Endothelial cell of umbilical vein (primary cell): Measurements from ENCODE around the gene CHCHD3. TPM values are rescaled to one million over a fixed set of nuclear protein-coding genes. Genes with fewer than 3 reads are reported as not detected.

Experiments
- BruUV-seq: library from RNA; stranded (reverse); fragments of 400-500 nt; replicated peaks from 2 replicates; lab custom pipeline; 2021; lab: Mats Ljungman, UMichigan
- CTCF ChIA-PET: fragments of 300-600, 350-600 bp; sonication (Branson Sonifier 250); formaldehyde crosslinking; loops from one replicate; lab custom pipeline; 2021; ENCODE audit warnings: antibody characterized with exemption, inconsistent platforms; lab: Charles Lee
- POLR2A ChIA-PET: fragments of 300-600, 350-600 bp; sonication (Branson Sonifier 250); formaldehyde crosslinking; loops from one replicate; lab custom pipeline; 2021; ENCODE audit warnings: antibody characterized with exemption, inconsistent platforms; lab: Charles Lee
- DNase-seq: peaks from one replicate; pipeline ENCODE4 v3.0.0-alpha.2; 2011; ENCODE audit warnings: low read depth, low spot score
- FAIRE-seq: peaks from 2 replicates; lab custom pipeline; 2011; peaks lifted over from hg19 to GRCh38; lab: Jason Lieb, UNC
- H2AFZ ChIP-seq: 2 replicates; pipeline ENCODE4 v1.6.0; 2012; ENCODE audit warnings: low read depth, low read length, control low read depth, inconsistent platforms
- H3K27ac ChIP-seq: 2 replicates; pipeline ENCODE4 v1.5.1; 2011; ENCODE audit warnings: low read depth, mild to moderate bottlenecking, control low read depth, low read length, moderate library complexity; ENCODE audit not compliant: insufficient read depth
- H3K27me3 ChIP-seq, 2 experiments: 2 replicates each; pipeline versions ENCODE4 v1.6.0 to v1.6.1; 2011; ENCODE audit warnings: low read length in 2 of 2, mixed read lengths in 1 of 2; ENCODE audit not compliant: control insufficient read depth in 2 of 2, insufficient read depth in 2 of 2
- H3K36me3 ChIP-seq, 2 experiments: 2 replicates in 1 of 2; 3 replicates in 1 of 2; pipeline ENCODE4 v1.5.1; 2011; ENCODE audit warnings: low read length in 2 of 2, mild to moderate bottlenecking in 1 of 2, moderate library complexity in 1 of 2; ENCODE audit not compliant: control insufficient read depth in 2 of 2, insufficient read depth in 2 of 2; ENCODE audit errors: extremely low read depth in 1 of 2
- H3K4me1 ChIP-seq: 3 replicates; pipeline ENCODE4 v1.5.1; 2011; ENCODE audit warnings: mild to moderate bottlenecking, low read length; ENCODE audit not compliant: control insufficient read depth, insufficient read depth; ENCODE audit errors: extremely low read depth
- H3K4me2 ChIP-seq: 2 replicates; pipeline ENCODE4 v1.6.1; 2011; ENCODE audit warnings: low read length, control low read depth, mixed read lengths; ENCODE audit not compliant: insufficient read depth
- H3K4me3 ChIP-seq, 3 experiments: fragments of 200-600 bp in 1 of 3; sonication (generic), shearing (Covaris generic) in 1 of 3; replicated peaks in 1 of 3; 2 replicates each; pipeline ENCODE4 v1.5.1; 2011 to 2016; ENCODE audit warnings: control low read depth in 3 of 3, low read length in 3 of 3, mild to moderate bottlenecking in 2 of 3, inconsistent platforms in 1 of 3, low read depth in 1 of 3, moderate library complexity in 1 of 3; ENCODE audit not compliant: insufficient read depth in 1 of 3
- H3K79me2 ChIP-seq: 2 replicates; pipeline ENCODE4 v1.6.0; 2012; ENCODE audit warnings: low read length, inconsistent platforms; ENCODE audit not compliant: control insufficient read depth, insufficient read depth
- H3K9ac ChIP-seq: replicated peaks from 2 replicates; pipeline ENCODE3; 2011; ENCODE audit warnings: low read length, control low read depth; ENCODE audit not compliant: insufficient read depth; ENCODE audit errors: extremely low read depth
- H3K9me1 ChIP-seq: replicated peaks from 3 replicates; pipeline ENCODE4 v1.6.0; 2011; ENCODE audit warnings: mild to moderate bottlenecking, low read length; ENCODE audit not compliant: control insufficient read depth, insufficient read depth; ENCODE audit errors: extremely low read depth
- H3K9me3 ChIP-seq: replicated peaks from 2 replicates; pipeline ENCODE4 v1.5.1; 2012; ENCODE audit warnings: low read length, inconsistent platforms; ENCODE audit not compliant: control insufficient read depth, insufficient read depth
- H4K20me1 ChIP-seq: replicated peaks from 2 replicates; pipeline ENCODE3; 2011; ENCODE audit warnings: mild to moderate bottlenecking, low read length; ENCODE audit not compliant: control insufficient read depth, insufficient read depth; ENCODE audit errors: extremely low read depth
- EZH2 ChIP-seq: IDR thresholded peaks from 2 replicates; pipeline ENCODE4 v1.6.1; 2012; ENCODE audit warnings: borderline replicate concordance, low read depth, mild to moderate bottlenecking, moderate library complexity, low read length, inconsistent platforms; ENCODE audit not compliant: severe bottlenecking
- FOS ChIP-seq: IDR thresholded peaks from 2 replicates; pipeline ENCODE4 v1.6.1; 2011; ENCODE audit warnings: mild to moderate bottlenecking, low read length, moderate library complexity, borderline replicate concordance; ENCODE audit not compliant: insufficient read depth
- GATA2 ChIP-seq: IDR thresholded peaks from 2 replicates; pipeline ENCODE4 v1.7.0; 2011; ENCODE audit warnings: low read depth, mild to moderate bottlenecking, moderate library complexity, mixed read lengths, low read length; ENCODE audit not compliant: insufficient read length, insufficient read depth
- JUN ChIP-seq: IDR thresholded peaks from 2 replicates; pipeline ENCODE4 v1.6.1; 2011; ENCODE audit warnings: borderline replicate concordance, low read depth; ENCODE audit not compliant: insufficient read length, insufficient read depth
- MYC ChIP-seq: IDR thresholded peaks from one replicate; pipeline ENCODE4 v1.6.1; 2011; ENCODE audit warnings: mild to moderate bottlenecking, low read depth, low read length
- POLR2A ChIP-seq: IDR thresholded peaks from 2 replicates; pipeline ENCODE4 v1.6.1; 2012; ENCODE audit warnings: low read depth, mild to moderate bottlenecking, control low read depth, low read length
- POLR2AphosphoS5 ChIP-seq: IDR thresholded peaks from 2 replicates; pipeline ENCODE4 v1.6.1; 2012; ENCODE audit warnings: low read depth, mild to moderate bottlenecking, control low read depth, low read length, moderate library complexity; ENCODE audit not compliant: insufficient read depth
- dilution Hi-C: fragments of 300-500 bp; cut with MboI; formaldehyde crosslinking; loops from one replicate; pipeline ENCODE4 v1.15.0; 2019; ENCODE audit warnings: low sequenced_read_pairs; ENCODE audit not compliant: extremely low pct_ligation_motif_present
- intact Hi-C: fragments of 100-400 bp; cut with micrococcal nuclease; formaldehyde crosslinking; loops from one replicate; pipeline ENCODE4 v1.10.0; 2022
- polyA plus RNA-seq, 4 experiments: library from polyadenylated mRNA; depleted of rRNA in 3 of 4; stranded (reverse) in 3 of 4; unstranded in 1 of 4; fragments of >200 nt; gene quantifications; 2 replicates each; pipeline versions ENCODE4 v1.2.1 to v1.2.3, GENCODE V29; 2011 to 2012; ENCODE audit warnings: missing spikeins in 1 of 4
- total RNA-seq: library from RNA; stranded (reverse); gene quantifications from 2 replicates; pipeline ENCODE4 v1.2.3, GENCODE V29; 2021
- TF ChIP-seq, protein P1 (sequence below): IDR thresholded peaks from 2 replicates; pipeline ENCODE4 v1.6.1; 2011; ENCODE audit not compliant: insufficient read depth, insufficient read length
- TF ChIP-seq, protein P2 (sequence below), 2 donors: IDR thresholded peaks; 1 replicate in 1 of 2; 2 replicates in 1 of 2; pipeline ENCODE4 v1.5.1; 2011; ENCODE audit warnings: low read length in 2 of 2, mild to moderate bottlenecking in 2 of 2, moderate library complexity in 2 of 2, control low read depth in 1 of 2, inconsistent platforms in 1 of 2, low read depth in 1 of 2; ENCODE audit not compliant: insufficient read depth in 1 of 2; ENCODE audit errors: extremely low read depth in 1 of 2

Gene CHCHD3
- total and polyA plus RNA-seq, 2 donors (not counting 3 experiments of a cell fraction or from before 2014, with no cell fraction given), result 22.0 to 63.7 TPM

DNA sequence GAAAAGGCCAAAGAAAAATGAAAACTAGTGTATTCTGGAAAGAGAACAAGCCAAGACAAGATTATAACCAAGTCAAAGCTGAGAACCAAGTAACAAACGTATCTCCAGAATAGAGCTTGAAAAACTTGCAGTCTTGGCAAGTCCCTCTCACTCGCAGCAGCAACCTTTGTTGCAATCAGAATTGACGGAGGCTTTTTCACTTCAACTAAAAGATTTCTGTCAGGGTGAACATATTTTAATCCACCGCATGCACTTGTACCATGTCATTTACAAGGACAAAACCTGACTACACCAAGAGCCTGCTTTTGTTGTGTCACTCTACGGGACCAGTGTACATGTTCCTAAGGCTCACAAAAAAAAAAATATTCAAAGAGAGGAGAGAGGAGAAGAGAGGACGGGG, 122.0 kb downstream of the CHCHD3 start:
- no peak overlapping the region for H3K27ac ChIP-seq
- no peak overlapping the region for H3K4me3 ChIP-seq
- no peaks in the 10 kb centered on the region for H3K4me1 ChIP-seq
- dilution Hi-C loops, result no loop called here
- no peaks in the 10 kb centered on the region for H4K20me1 ChIP-seq
- no peak for TF ChIP-seq EZH2
- TF ChIP-seq, protein P1, sequence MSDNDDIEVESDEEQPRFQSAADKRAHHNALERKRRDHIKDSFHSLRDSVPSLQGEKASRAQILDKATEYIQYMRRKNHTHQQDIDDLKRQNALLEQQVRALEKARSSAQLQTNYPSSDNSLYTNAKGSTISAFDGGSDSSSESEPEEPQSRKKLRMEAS, result no peak
- no peak for TF ChIP-seq MYC
- TF ChIP-seq FOS, result no peak
- no peak for TF ChIP-seq POLR2A
- no peak for TF ChIP-seq POLR2AphosphoS5
- TF ChIP-seq, protein P2, sequence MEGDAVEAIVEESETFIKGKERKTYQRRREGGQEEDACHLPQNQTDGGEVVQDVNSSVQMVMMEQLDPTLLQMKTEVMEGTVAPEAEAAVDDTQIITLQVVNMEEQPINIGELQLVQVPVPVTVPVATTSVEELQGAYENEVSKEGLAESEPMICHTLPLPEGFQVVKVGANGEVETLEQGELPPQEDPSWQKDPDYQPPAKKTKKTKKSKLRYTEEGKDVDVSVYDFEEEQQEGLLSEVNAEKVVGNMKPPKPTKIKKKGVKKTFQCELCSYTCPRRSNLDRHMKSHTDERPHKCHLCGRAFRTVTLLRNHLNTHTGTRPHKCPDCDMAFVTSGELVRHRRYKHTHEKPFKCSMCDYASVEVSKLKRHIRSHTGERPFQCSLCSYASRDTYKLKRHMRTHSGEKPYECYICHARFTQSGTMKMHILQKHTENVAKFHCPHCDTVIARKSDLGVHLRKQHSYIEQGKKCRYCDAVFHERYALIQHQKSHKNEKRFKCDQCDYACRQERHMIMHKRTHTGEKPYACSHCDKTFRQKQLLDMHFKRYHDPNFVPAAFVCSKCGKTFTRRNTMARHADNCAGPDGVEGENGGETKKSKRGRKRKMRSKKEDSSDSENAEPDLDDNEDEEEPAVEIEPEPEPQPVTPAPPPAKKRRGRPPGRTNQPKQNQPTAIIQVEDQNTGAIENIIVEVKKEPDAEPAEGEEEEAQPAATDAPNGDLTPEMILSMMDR (IDR thresholded peaks at IDR 0.05; ENCODE audit: extremely low read depth in 1 of 2, insufficient read depth in 1 of 2, low read depth in 1 of 2, low read length in 2 of 2), result no peak
- TF ChIP-seq JUN, result no peak
- no peak for TF ChIP-seq GATA2
- H3K4me2 ChIP-seq, result no peak overlapping the region
- no peaks in the 10 kb centered on the region for H3K9me3 ChIP-seq
- no peaks in the 10 kb centered on the region for H3K27me3 ChIP-seq
- no peak overlapping the region for H3K9ac ChIP-seq
- intact Hi-C loops, result no loop called here
- no TSS peak for BruUV-seq
- no peak for DNase-seq
- ChIA-PET POLR2A (no interaction called here), CTCF (no interaction called here)
- H3K36me3 ChIP-seq, result no peaks in the 10 kb centered on the region
- no peak for FAIRE-seq
- no peaks in the 10 kb centered on the region for H3K9me1 ChIP-seq
- H3K79me2 ChIP-seq, result no peaks in the 10 kb centered on the region
- H2AFZ ChIP-seq, result no peak overlapping the region
